Activated naive CD4-positive, alpha-beta T cell treated with anti-CD3 and anti-CD28 coated beads, Interleukin-2, amount 50 U/mL, for 72 hours (primary cell): ENCODE data around the gene UMAD1. TPM values are rescaled to one million over a fixed set of nuclear protein-coding genes. Genes with fewer than 3 reads are reported as not detected.
"Not testable (repeated sequence)": the region's sequence is repeated elsewhere in the genome, so short reads cannot be mapped to it uniquely, and the experiment has no call there.

Experiments used
- ATAC-seq, 2 donors: fragments of 150-1000 bp; cut with Tn5 transposase; 2 replicates each; pipeline ENCODE4 v1.10.0; 2021; ENCODE audit warnings: mild to moderate bottlenecking in 2 of 2, moderate library complexity in 2 of 2
- DNase-seq, 2 donors: peaks; one replicate each; pipeline ENCODE4 v3.0.0; 2021 to 2022; ENCODE audit warnings: low spot score in 2 of 2
- H3K27ac Mint-ChIP-seq, 2 donors: one replicate each; pipeline ENCODE4 v1.8.0; 2022; ENCODE audit warnings: mild to moderate bottlenecking in 2 of 2, mixed read lengths in 2 of 2
- H3K36me3 Mint-ChIP-seq, 2 donors: one replicate each; pipeline ENCODE4 v1.8.0; 2022; ENCODE audit warnings: mixed read lengths in 2 of 2
- H3K9me3 Mint-ChIP-seq, 2 donors: one replicate each; pipeline ENCODE4 v1.8.0; 2022; ENCODE audit warnings: mixed read lengths in 2 of 2
- total RNA-seq, 2 donors: library from RNA; stranded (reverse); gene quantifications; one replicate each; pipeline ENCODE4 v1.2.3, GENCODE V29; 2022

Gene UMAD1
- total RNA-seq, 2 donors from 2014 or later: 11.8 to 13.0 TPM

GRCh38 chr7:7672545-7673239 lies 32.1 kb downstream of the UMAD1 start:
- ATAC-seq (peak; percentile 89 to 95), DNase-seq (peak in 1 of 2 donors; percentile 13)
- Mint-ChIP-seq H3K27ac (peak overlapping the region; percentile 67 to 85), H3K9me3 (peaks cover 0 to 19% of the 10 kb centered on the region in 2 donors), H3K36me3 (peaks cover 4 to 65% of the 10 kb centered on the region in 2 donors)

GRCh38 chr7:7673240-7673550 lies 32.6 kb downstream of the UMAD1 start:
- ATAC-seq: no peak
- peaks cover 0 to 19% of the 10 kb centered on the region in 2 donors for H3K9me3 Mint-ChIP-seq
- peaks cover 4 to 64% of the 10 kb centered on the region in 2 donors for H3K36me3 Mint-ChIP-seq
- peak overlapping the region; percentile 67 to 85 for H3K27ac Mint-ChIP-seq
- DNase-seq: no peak

GRCh38 chr7:7675686-7676085 lies 35.1 kb downstream of the UMAD1 start:
- H3K27ac Mint-ChIP-seq: no peak overlapping the region
- H3K9me3 Mint-ChIP-seq: peaks cover 0 to 6% of the 10 kb centered on the region in 2 donors
- DNase-seq (no peak), ATAC-seq (no peak)
- peaks cover 4 to 44% of the 10 kb centered on the region in 2 donors for H3K36me3 Mint-ChIP-seq

- not testable (repeated sequence) for H3K9me3 Mint-ChIP-seq, DNase-seq
- Mint-ChIP-seq H3K27ac (peak overlapping the region in 1 of 2 donors; percentile 56), H3K36me3 (peaks cover 4 to 23% of the 10 kb centered on the region in 2 donors)
- ATAC-seq: peak; percentile 39 to 41
Observed at GRCh38 chr7:7679640-7680039, 39.1 kb downstream of the UMAD1 start.

- DNase-seq (peak in 1 of 2 donors; percentile 38), ATAC-seq (peak in 1 of 2 donors; percentile 62)
- H3K27ac Mint-ChIP-seq: no peak overlapping the region
- no peaks in the 10 kb centered on the region for H3K9me3 Mint-ChIP-seq
- H3K36me3 Mint-ChIP-seq: peaks cover 0 to 10% of the 10 kb centered on the region in 2 donors
Observed at GRCh38 chr7:7681191-7681935, 40.8 kb downstream of the UMAD1 start.

GRCh38 chr7:7681936-7682329 lies 41.4 kb downstream of the UMAD1 start:
- no peak for ATAC-seq
- H3K36me3 Mint-ChIP-seq: peaks cover 0 to 10% of the 10 kb centered on the region in 2 donors

GRCh38 chr7:7682861-7683260 lies 42.3 kb downstream of the UMAD1 start:
- no peaks in the 10 kb centered on the region for H3K9me3 Mint-ChIP-seq
- DNase-seq (no peak), ATAC-seq (no peak)
- H3K27ac Mint-ChIP-seq: no peak overlapping the region
- peaks cover 0 to 2% of the 10 kb centered on the region in 2 donors for H3K36me3 Mint-ChIP-seq

More at GRCh38 chr7:7681936-7682329, 41.4 kb downstream of the UMAD1 start:
- H3K27ac Mint-ChIP-seq: no peak overlapping the region
- DNase-seq: no peak
- H3K9me3 Mint-ChIP-seq: no peaks in the 10 kb centered on the region

- Mint-ChIP-seq H3K36me3 (no peaks in the 10 kb centered on the region), H3K9me3 (no peaks in the 10 kb centered on the region), H3K27ac (no peak overlapping the region)
- DNase-seq (no peak), ATAC-seq (no peak)
Observed at GRCh38 chr7:7686811-7687508, 46.4 kb downstream of the UMAD1 start.

- DNase-seq (no peak), ATAC-seq (no peak)
- Mint-ChIP-seq H3K9me3 (no peaks in the 10 kb centered on the region), H3K36me3 (no peaks in the 10 kb centered on the region), H3K27ac (no peak overlapping the region)
Observed at GRCh38 chr7:7687800-7688199, 47.2 kb downstream of the UMAD1 start.

GRCh38 chr7:7688310-7688709 lies 47.8 kb downstream of the UMAD1 start:
- DNase-seq: no peak
- Mint-ChIP-seq H3K36me3 (no peaks in the 10 kb centered on the region), H3K9me3 (no peaks in the 10 kb centered on the region), H3K27ac (no peak overlapping the region)
- ATAC-seq: no peak

- H3K9me3 Mint-ChIP-seq: no peaks in the 10 kb centered on the region
- no peak for DNase-seq
- no peak overlapping the region for H3K27ac Mint-ChIP-seq
- no peaks in the 10 kb centered on the region for H3K36me3 Mint-ChIP-seq
- no peak for ATAC-seq
Observed at GRCh38 chr7:7688956-7689355, 48.4 kb downstream of the UMAD1 start.

- Mint-ChIP-seq H3K27ac (no peak overlapping the region), H3K9me3 (peaks cover 0 to 7% of the 10 kb centered on the region in 2 donors), H3K36me3 (peaks cover 9 to 11% of the 10 kb centered on the region in 2 donors)
- ATAC-seq (no peak), DNase-seq (no peak)
Observed at GRCh38 chr7:7693881-7694280, 53.3 kb downstream of the UMAD1 start.

GRCh38 chr7:7694542-7694941 lies 54.0 kb downstream of the UMAD1 start:
- no peak for DNase-seq
- Mint-ChIP-seq H3K27ac (no peak overlapping the region), H3K9me3 (peaks cover 0 to 7% of the 10 kb centered on the region in 2 donors), H3K36me3 (peaks cover 9 to 11% of the 10 kb centered on the region in 2 donors)
- ATAC-seq: no peak

GRCh38 chr7:7695111-7695817 lies 54.7 kb downstream of the UMAD1 start:
- DNase-seq: no peak
- Mint-ChIP-seq H3K36me3 (peaks cover 9 to 11% of the 10 kb centered on the region in 2 donors), H3K27ac (no peak overlapping the region), H3K9me3 (peaks cover 0 to 7% of the 10 kb centered on the region in 2 donors)
- ATAC-seq: no peak

- DNase-seq (no peak), ATAC-seq (no peak)
- Mint-ChIP-seq H3K27ac (no peak overlapping the region), H3K9me3 (peaks cover 0 to 7% of the 10 kb centered on the region in 2 donors), H3K36me3 (peaks cover 9 to 11% of the 10 kb centered on the region in 2 donors)
Observed at GRCh38 chr7:7696458-7697119, 56.0 kb downstream of the UMAD1 start.

GRCh38 chr7:7698930-7699329 lies 58.4 kb downstream of the UMAD1 start:
- H3K36me3 Mint-ChIP-seq: peaks cover 9 to 11% of the 10 kb centered on the region in 2 donors
- H3K9me3 Mint-ChIP-seq: peaks cover 0 to 7% of the 10 kb centered on the region in 2 donors
- DNase-seq (no peak), ATAC-seq (no peak)
- no peak overlapping the region for H3K27ac Mint-ChIP-seq
